Right atrium auricular region (tissue), 2 donors: ENCODE results near the gene HES6. TPM values are rescaled to one million over a fixed set of nuclear protein-coding genes. Genes with fewer than 3 reads are reported as not detected.

Experiments used
- DNase-seq: peaks from one replicate; pipeline ENCODE4 v3.0.0-alpha.2; 2019; ENCODE audit warnings: low spot score
- H3K27ac ChIP-seq, 2 donors: fragments of 200-600 bp; sonication (generic); 1 replicate in 1 of 2; 2 replicates in 1 of 2; pipeline ENCODE4 v1.5.1; 2016 to 2019
- H3K27me3 ChIP-seq, 2 donors: fragments of 200-600 bp; sonication (generic); one replicate each; pipeline versions ENCODE4 v1.5.1 to v1.6.0; 2017 to 2019
- H3K36me3 ChIP-seq: fragments of 200-600 bp; sonication (generic); one replicate; pipeline ENCODE4 v1.5.1; 2016
- H3K4me1 ChIP-seq, 2 donors: fragments of 200-600 bp; sonication (generic); one replicate each; pipeline versions ENCODE4 v1.5.1 to v1.6.0; 2017 to 2019
- H3K4me3 ChIP-seq, 2 donors: fragments of 200-600 bp; sonication (generic); 1 replicate in 1 of 2; 2 replicates in 1 of 2; pipeline ENCODE4 v1.5.1; 2017 to 2019; ENCODE audit warnings: mild to moderate bottlenecking in 1 of 2, moderate library complexity in 1 of 2
- H3K9me3 ChIP-seq, 2 donors: fragments of 200-600 bp; sonication (generic); one replicate each; pipeline ENCODE4 v1.5.1; 2019
- total RNA-seq, 2 donors: library from RNA; depleted of rRNA; stranded (reverse); fragments of >200 nt; gene quantifications; one replicate each; pipeline ENCODE4 v1.1.0, GENCODE V29; 2016
- TF ChIP-seq, protein P1 (sequence below), 2 donors: fragments of 200-600 bp; sonication (generic); IDR thresholded peaks; one replicate each; pipeline ENCODE4 v1.5.1; 2019; ENCODE audit warnings: antibody characterized with exemption in 2 of 2

HES6 gene
- total RNA-seq, 2 donors from 2014 or later = 2.5 to 4.8 TPM

DNA sequence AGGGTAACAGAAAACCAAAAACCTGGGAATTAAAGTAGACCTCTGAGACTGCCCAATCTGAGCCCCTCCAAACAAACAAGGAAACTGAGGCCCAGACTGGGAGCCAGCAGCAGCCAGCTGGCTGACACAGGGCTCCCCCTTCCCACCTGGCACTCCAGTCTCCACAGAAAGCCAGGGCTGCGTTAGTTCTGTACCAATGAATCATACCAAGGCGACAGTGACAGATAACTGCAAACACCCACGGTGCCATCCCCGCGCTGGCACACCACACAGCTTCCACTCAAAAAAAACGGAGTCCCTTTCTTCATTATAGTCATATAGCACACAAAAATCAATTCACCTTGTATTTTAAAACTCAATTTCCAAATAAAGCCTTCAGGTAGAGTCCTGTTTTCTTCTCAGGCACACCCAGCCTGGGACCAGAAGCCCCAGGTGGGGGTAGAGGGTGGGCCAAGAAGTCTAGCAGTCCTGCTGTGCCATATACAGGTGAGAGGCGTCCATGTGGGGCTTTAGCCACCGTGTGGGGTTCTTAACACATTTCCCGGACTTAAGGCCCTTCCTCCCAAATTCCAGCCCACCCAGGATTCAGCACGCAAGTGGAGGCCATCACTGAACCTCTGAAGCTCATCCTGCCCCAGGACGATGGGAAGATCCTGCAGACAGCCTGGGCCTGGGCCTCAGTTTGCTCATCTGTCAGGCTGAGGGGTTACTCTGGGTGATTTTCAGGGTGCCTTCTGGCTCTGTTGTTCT lies 47.3 kb upstream of the HES6 start:
- no peaks in the 10 kb centered on the region for H3K9me3 ChIP-seq
- peaks cover 0 to 68% of the 10 kb centered on the region in 2 donors for H3K4me1 ChIP-seq
- H3K4me3 ChIP-seq = peak overlapping the region; percentile 75 to 84
- no peaks in the 10 kb centered on the region for H3K36me3 ChIP-seq
- DNase-seq = no peak
- H3K27me3 ChIP-seq = no peaks in the 10 kb centered on the region
- H3K27ac ChIP-seq = peak overlapping the region; percentile 88 to 93
- TF ChIP-seq, protein P1, sequence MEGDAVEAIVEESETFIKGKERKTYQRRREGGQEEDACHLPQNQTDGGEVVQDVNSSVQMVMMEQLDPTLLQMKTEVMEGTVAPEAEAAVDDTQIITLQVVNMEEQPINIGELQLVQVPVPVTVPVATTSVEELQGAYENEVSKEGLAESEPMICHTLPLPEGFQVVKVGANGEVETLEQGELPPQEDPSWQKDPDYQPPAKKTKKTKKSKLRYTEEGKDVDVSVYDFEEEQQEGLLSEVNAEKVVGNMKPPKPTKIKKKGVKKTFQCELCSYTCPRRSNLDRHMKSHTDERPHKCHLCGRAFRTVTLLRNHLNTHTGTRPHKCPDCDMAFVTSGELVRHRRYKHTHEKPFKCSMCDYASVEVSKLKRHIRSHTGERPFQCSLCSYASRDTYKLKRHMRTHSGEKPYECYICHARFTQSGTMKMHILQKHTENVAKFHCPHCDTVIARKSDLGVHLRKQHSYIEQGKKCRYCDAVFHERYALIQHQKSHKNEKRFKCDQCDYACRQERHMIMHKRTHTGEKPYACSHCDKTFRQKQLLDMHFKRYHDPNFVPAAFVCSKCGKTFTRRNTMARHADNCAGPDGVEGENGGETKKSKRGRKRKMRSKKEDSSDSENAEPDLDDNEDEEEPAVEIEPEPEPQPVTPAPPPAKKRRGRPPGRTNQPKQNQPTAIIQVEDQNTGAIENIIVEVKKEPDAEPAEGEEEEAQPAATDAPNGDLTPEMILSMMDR (IDR thresholded peaks at IDR 0.05) = no peak

DNA sequence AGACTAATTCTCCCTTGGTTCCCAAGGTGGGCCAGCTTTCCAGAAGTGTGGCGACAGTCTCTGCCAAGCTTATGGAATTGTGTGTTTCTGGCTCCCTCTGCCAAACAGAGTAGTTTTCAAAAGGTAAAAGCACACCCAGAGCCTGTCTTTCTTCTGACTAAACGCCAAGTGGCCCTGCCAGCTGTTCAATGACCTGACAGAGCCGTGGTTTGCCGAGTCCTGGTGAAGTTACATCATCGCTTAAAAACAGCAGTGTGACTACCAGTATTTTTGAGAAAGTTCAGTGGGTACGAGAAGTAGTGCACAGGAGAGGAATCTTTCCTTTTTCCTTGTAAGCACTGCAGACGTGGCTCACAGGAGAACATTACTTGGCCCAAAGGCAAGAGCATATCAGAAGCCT lies 46.7 kb upstream of the HES6 start:
- peak; percentile 85 for DNase-seq
- Histone ChIP-seq H3K27ac (peak overlapping the region; percentile 88 to 93), H3K27me3 (no peaks in the 10 kb centered on the region), H3K36me3 (no peaks in the 10 kb centered on the region), H3K9me3 (no peaks in the 10 kb centered on the region), H3K4me3 (peak overlapping the region in 1 of 2 donors; percentile 75), H3K4me1 (peaks cover 0 to 68% of the 10 kb centered on the region in 2 donors)
- TF ChIP-seq, protein P1 (IDR thresholded peaks at IDR 0.05) = no peak

DNA sequence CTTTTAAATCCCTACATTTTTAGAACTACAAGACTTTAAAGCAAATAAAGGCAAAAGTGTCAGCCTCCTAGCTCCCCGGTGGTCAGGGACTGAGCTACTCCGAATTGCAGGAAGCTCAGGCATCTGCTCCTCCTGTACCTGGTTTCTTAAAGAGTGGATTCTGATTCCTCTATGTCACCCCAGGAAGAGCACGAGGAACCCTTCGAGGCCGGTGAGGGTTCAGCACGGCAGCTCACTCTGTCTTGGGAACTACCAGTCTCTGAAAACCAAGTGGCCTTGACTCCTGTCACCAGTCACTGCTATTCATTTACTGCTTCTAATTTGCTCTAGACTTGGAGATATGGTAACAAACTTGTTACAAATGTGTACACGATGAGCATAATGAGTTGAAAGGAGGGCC lies 46.3 kb upstream of the HES6 start:
- TF ChIP-seq, protein P1 (IDR thresholded peaks at IDR 0.05) = no peak
- no peak for DNase-seq
- no peaks in the 10 kb centered on the region for H3K9me3 ChIP-seq
- H3K36me3 ChIP-seq = no peaks in the 10 kb centered on the region
- H3K4me3 ChIP-seq = no peak overlapping the region
- peaks cover 0 to 67% of the 10 kb centered on the region in 2 donors for H3K4me1 ChIP-seq
- H3K27ac ChIP-seq = peak overlapping the region; percentile 88 to 93
- no peaks in the 10 kb centered on the region for H3K27me3 ChIP-seq

DNA sequence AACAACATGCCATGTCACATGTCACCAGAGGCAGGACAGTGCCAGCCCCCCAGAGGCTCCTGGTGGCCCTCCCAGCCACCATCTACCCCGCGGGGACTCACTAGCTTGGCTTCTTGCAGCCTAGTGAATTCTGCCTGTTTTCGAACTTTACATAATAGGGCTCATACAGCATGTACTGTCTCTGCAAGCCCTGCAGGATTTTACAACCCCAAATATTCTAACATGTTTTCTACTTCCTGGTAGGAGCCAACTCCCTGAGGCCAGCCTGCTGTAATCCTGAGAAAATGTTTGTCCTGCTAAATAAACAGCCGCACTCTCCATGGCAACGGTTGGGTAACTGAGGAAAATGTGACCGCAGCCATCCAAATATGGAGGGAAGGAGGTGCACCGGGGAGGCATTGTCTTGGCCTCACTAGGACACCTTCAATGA lies 45.8 kb upstream of the HES6 start:
- Histone ChIP-seq H3K36me3 (no peaks in the 10 kb centered on the region), H3K27ac (peak overlapping the region; percentile 88 to 93), H3K4me3 (no peak overlapping the region), H3K4me1 (peaks cover 0 to 63% of the 10 kb centered on the region in 2 donors), H3K9me3 (no peaks in the 10 kb centered on the region), H3K27me3 (no peaks in the 10 kb centered on the region)
- TF ChIP-seq, protein P1 (IDR thresholded peaks at IDR 0.05) = no peak
- peak; percentile 97 for DNase-seq

DNA sequence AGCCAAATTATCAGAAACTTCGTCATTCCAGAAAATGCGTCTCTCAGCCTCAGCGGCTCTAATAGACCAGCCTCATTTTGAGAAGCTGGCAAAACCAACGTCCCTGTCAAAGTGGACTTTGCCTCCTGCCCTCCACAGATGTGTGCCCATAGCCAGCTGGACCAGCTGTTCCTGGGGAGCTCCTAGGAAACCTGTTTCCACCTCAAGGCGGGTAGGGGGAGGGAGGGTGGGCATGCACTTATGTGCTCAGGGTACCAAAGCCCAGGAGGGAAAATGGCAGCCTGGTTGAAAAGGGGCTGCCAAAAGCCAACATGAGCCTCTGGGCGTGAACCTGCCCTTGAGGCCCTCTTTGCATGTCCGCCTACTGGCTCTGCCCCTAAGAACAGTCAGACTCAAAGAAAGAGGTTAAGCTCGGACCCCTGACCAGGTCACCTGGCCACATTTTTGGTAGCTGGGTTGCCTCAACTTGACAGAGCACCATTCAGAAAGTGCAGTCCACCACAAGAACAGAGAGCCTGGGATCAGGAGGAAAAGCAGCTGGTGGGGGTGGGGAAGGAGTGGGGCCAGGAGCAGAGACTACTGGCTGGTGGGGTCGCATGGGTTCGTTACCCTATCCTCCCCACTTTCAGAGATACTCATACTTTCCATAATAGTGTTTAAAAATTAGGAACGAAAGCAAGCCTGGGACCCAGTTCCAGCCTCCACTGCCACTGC lies 45.1 kb upstream of the HES6 start:
- Histone ChIP-seq H3K4me3 (no peak overlapping the region), H3K27ac (peak overlapping the region; percentile 88 to 93), H3K27me3 (no peaks in the 10 kb centered on the region), H3K4me1 (peaks cover 0 to 57% of the 10 kb centered on the region in 2 donors), H3K36me3 (no peaks in the 10 kb centered on the region), H3K9me3 (no peaks in the 10 kb centered on the region)
- DNase-seq = no peak
- TF ChIP-seq, protein P1 (IDR thresholded peaks at IDR 0.05) = no peak
